GM12801 (cell line): ENCODE results near the gene FAM117B.

Source experiments
- TF ChIP-seq, protein P1 (sequence below): IDR thresholded peaks from one replicate; pipeline ENCODE4 v1.5.1; 2011; ENCODE audit warnings: control low read depth; ENCODE audit not compliant: insufficient read length; ENCODE audit errors: extremely low read depth

The FAM117B gene

DNA sequence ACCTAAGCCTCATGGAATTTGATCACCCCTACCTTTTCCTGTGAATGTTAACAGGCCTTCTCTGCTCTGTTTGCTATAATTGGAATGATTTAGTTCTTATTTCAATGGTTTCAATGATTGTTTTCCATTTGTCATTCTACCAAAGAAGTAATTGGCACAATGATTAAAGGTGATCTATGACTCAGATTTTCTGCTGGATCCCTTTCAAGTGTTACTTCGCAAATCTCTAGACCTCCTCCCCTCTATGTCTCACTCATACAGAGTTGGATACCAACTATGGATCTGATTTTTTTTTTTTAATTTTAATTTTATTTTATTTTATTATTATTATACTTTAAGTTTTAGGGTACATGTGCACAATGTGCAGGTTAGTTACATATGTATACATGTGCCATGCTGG, 29.6 kb upstream of the FAM117B start:
- TF ChIP-seq, protein P1, sequence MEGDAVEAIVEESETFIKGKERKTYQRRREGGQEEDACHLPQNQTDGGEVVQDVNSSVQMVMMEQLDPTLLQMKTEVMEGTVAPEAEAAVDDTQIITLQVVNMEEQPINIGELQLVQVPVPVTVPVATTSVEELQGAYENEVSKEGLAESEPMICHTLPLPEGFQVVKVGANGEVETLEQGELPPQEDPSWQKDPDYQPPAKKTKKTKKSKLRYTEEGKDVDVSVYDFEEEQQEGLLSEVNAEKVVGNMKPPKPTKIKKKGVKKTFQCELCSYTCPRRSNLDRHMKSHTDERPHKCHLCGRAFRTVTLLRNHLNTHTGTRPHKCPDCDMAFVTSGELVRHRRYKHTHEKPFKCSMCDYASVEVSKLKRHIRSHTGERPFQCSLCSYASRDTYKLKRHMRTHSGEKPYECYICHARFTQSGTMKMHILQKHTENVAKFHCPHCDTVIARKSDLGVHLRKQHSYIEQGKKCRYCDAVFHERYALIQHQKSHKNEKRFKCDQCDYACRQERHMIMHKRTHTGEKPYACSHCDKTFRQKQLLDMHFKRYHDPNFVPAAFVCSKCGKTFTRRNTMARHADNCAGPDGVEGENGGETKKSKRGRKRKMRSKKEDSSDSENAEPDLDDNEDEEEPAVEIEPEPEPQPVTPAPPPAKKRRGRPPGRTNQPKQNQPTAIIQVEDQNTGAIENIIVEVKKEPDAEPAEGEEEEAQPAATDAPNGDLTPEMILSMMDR = no peak

DNA sequence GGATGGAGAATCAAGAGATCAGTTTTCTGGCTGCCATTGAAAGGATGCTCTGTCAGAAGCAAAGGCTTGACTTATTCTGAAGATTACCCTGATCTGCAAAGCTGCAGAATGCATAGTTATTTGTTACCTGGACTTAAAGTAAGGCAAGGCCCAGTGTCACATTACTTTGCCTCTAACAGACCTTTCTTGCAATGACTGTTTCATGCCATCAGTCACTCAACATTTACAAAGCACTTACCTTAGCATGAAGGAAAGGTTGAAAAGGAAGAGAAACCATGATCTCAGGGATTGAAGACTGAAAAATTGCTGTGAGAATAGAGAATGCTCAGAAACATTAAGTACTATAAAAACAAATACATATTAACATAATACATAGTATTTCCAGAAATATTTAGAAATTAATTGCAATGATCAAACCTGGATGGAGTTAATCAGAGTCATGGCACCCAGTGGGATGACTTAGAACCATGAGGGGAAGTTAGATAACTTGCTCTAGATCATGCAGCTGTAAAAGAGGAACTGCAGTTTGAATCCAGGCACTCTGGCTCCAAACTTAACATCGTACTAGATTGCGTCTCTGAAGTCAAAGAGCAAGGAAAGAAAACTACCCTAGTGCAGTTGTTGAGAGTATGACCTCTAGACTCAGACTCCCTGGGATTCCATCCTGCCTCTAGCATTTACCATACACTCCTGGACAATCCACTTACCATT, 26.5 kb upstream of the FAM117B start:
- TF ChIP-seq, protein P1 = no peak

DNA sequence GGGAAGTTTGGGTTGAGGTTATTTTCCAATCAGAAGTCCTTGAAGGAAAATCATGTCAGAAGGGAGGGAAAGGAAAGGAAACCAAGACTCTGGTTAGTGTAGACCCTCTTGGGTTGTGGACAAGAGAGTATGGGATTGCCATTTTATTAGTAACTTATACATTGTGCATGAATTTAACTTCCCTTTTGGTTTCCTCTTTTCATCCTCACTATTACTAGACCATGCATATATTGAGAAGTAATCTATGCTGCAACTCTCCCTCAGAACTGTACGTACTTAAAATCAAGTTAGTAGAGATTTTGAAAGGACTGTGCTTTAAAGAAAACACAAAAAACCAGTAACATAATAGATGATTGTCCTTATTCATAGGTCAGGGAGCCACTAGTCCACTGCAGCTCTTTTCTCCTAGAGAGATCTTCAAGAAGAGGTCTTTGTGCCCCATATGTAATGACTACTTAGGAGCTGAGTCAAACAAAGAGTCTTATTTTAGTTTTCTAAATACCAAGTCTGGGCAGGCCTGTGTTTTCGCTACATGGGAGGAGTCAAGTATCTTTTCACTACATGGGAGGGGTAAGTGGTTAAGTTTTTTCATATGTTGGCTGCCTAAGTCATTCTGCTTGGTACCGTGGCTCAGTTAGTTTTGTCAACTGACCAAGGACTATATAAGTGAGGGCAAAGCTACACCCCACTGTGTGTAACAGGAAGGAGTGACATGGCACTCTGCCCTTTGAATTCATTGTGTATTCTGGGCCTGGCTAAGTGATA, 25.2 kb upstream of the FAM117B start:
- TF ChIP-seq, protein P1 = no peak

DNA sequence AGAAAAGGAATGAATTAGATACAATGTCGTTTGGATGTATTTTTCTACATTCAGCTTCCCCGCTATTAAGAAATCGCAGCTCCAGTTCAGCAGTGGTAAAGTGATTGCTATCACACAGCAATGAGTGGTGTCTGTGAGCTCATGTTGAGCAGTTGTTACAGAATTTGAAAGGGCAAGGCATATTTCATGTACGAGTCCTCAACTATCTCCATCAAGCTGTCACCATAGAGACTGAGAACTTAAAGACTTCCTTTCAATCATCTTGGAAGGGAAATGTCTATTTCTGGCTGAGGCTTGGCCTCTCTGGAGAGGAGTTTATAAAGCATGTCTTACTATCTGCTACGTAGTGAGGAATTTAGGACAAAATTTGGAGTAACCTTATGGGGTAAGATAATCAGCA, 24.4 kb upstream of the FAM117B start:
- TF ChIP-seq, protein P1 = no peak

DNA sequence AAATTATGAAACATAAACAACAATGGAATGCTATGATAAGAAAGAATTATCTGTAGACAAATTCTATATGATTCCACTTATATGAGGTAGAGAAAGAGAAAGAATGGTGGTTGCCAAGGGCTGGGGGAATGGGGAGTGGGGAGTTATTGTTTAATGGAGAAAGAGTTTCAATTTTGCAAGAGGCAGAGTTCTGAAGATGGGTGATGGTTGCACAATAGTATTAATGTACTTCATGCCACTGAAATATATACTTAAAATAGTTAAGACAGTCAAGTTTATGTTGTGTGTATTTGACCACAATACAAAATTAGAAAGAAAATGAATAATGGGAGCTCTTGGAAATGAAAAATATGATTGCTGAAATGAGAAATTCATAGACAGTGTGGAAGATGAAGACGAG, 22.6 kb upstream of the FAM117B start:
- TF ChIP-seq, protein P1 = no peak

DNA sequence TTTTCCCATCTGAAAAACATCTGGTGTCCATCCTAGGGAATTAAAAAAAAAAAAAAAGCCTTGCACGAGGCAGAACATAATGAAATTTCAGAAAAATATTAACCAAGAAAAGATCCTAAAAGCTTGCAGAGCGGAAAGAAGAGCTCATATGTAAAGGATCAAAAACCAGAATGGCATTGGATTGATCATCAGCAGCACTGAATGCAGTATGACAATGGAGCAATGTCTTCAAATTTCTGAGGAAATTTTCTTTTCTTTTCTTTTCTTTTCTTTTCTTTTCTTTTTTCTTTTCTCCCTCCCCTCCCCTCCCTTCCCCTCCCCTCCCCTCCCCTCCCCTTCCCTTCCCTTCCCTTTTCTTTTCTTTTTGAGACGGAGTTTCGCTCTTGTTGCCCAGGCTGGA, 21.3 kb upstream of the FAM117B start:
- TF ChIP-seq, protein P1 = no peak

DNA sequence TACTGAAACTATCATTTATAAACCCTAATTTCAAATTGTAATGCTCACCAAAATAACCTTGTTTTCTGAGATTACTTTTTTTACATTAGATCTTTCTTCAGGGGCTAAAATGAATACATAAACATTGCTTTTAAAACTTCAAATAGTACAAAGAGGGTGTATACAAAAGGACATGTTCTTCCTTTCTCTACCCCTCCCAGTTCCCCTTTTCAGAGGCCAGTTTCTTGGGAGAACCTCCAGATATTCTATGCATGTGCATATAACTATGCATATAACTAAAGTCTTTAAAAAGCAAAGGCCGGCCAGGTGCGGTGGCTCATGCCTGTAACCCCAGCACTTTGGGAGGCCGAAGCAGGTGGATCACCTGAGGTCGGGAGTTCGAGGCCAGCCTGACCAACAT, 10.6 kb upstream of the FAM117B start:
- TF ChIP-seq, protein P1 = no peak
